ENCODE results near the gene ATF4.

- TF ChIP-seq POLR2A (IDR thresholded peaks at IDR 0.05; ENCODE audit: low read length) (no peak), GATA1 (IDR thresholded peaks at IDR 0.05; ENCODE audit: low read depth, low read length) (no peak)
These were observed 13.7 kb downstream of the ATF4 start for GRCh38 chr22:39534092-39534506.

Data from erythroblast (primary cell).